Endothelial cell of umbilical vein (primary cell): Measurements from ENCODE around the gene DDOST. TPM values are rescaled to one million over a fixed set of nuclear protein-coding genes. Genes with fewer than 3 reads are reported as not detected.

ENCODE experiments used
- BruUV-seq: library from RNA; stranded (reverse); fragments of 400-500 nt; replicated peaks from 2 replicates; lab custom pipeline; 2021; lab: Mats Ljungman, UMichigan
- CTCF ChIA-PET: fragments of 300-600, 350-600 bp; sonication (Branson Sonifier 250); formaldehyde crosslinking; loops from one replicate; lab custom pipeline; 2021; ENCODE audit warnings: antibody characterized with exemption, inconsistent platforms; lab: Charles Lee
- POLR2A ChIA-PET: fragments of 300-600, 350-600 bp; sonication (Branson Sonifier 250); formaldehyde crosslinking; loops from one replicate; lab custom pipeline; 2021; ENCODE audit warnings: antibody characterized with exemption, inconsistent platforms; lab: Charles Lee
- DNase-seq: peaks from one replicate; pipeline ENCODE4 v3.0.0-alpha.2; 2011; ENCODE audit warnings: low read depth, low spot score
- FAIRE-seq: peaks from 2 replicates; lab custom pipeline; 2011; peaks lifted over from hg19 to GRCh38; lab: Jason Lieb, UNC
- H2AFZ ChIP-seq: 2 replicates; pipeline ENCODE4 v1.6.0; 2012; ENCODE audit warnings: low read depth, low read length, control low read depth, inconsistent platforms
- H3K27ac ChIP-seq: 2 replicates; pipeline ENCODE4 v1.5.1; 2011; ENCODE audit warnings: low read depth, mild to moderate bottlenecking, control low read depth, low read length, moderate library complexity; ENCODE audit not compliant: insufficient read depth
- H3K27me3 ChIP-seq, 2 experiments: 2 replicates each; pipeline versions ENCODE4 v1.6.0 to v1.6.1; 2011; ENCODE audit warnings: low read length in 2 of 2, mixed read lengths in 1 of 2; ENCODE audit not compliant: control insufficient read depth in 2 of 2, insufficient read depth in 2 of 2
- H3K36me3 ChIP-seq, 2 experiments: 2 replicates in 1 of 2; 3 replicates in 1 of 2; pipeline ENCODE4 v1.5.1; 2011; ENCODE audit warnings: low read length in 2 of 2, mild to moderate bottlenecking in 1 of 2, moderate library complexity in 1 of 2; ENCODE audit not compliant: control insufficient read depth in 2 of 2, insufficient read depth in 2 of 2; ENCODE audit errors: extremely low read depth in 1 of 2
- H3K4me1 ChIP-seq: 3 replicates; pipeline ENCODE4 v1.5.1; 2011; ENCODE audit warnings: mild to moderate bottlenecking, low read length; ENCODE audit not compliant: control insufficient read depth, insufficient read depth; ENCODE audit errors: extremely low read depth
- H3K4me2 ChIP-seq: 2 replicates; pipeline ENCODE4 v1.6.1; 2011; ENCODE audit warnings: low read length, control low read depth, mixed read lengths; ENCODE audit not compliant: insufficient read depth
- H3K4me3 ChIP-seq, 3 experiments: fragments of 200-600 bp in 1 of 3; sonication (generic), shearing (Covaris generic) in 1 of 3; replicated peaks in 1 of 3; 2 replicates each; pipeline ENCODE4 v1.5.1; 2011 to 2016; ENCODE audit warnings: control low read depth in 3 of 3, low read length in 3 of 3, mild to moderate bottlenecking in 2 of 3, inconsistent platforms in 1 of 3, low read depth in 1 of 3, moderate library complexity in 1 of 3; ENCODE audit not compliant: insufficient read depth in 1 of 3
- H3K79me2 ChIP-seq: 2 replicates; pipeline ENCODE4 v1.6.0; 2012; ENCODE audit warnings: low read length, inconsistent platforms; ENCODE audit not compliant: control insufficient read depth, insufficient read depth
- H3K9ac ChIP-seq: replicated peaks from 2 replicates; pipeline ENCODE3; 2011; ENCODE audit warnings: low read length, control low read depth; ENCODE audit not compliant: insufficient read depth; ENCODE audit errors: extremely low read depth
- H3K9me1 ChIP-seq: replicated peaks from 3 replicates; pipeline ENCODE4 v1.6.0; 2011; ENCODE audit warnings: mild to moderate bottlenecking, low read length; ENCODE audit not compliant: control insufficient read depth, insufficient read depth; ENCODE audit errors: extremely low read depth
- H3K9me3 ChIP-seq: replicated peaks from 2 replicates; pipeline ENCODE4 v1.5.1; 2012; ENCODE audit warnings: low read length, inconsistent platforms; ENCODE audit not compliant: control insufficient read depth, insufficient read depth
- H4K20me1 ChIP-seq: replicated peaks from 2 replicates; pipeline ENCODE3; 2011; ENCODE audit warnings: mild to moderate bottlenecking, low read length; ENCODE audit not compliant: control insufficient read depth, insufficient read depth; ENCODE audit errors: extremely low read depth
- CTCF ChIP-seq, 2 donors: IDR thresholded peaks; 1 replicate in 1 of 2; 2 replicates in 1 of 2; pipeline ENCODE4 v1.5.1; 2011; ENCODE audit warnings: low read length in 2 of 2, mild to moderate bottlenecking in 2 of 2, moderate library complexity in 2 of 2, control low read depth in 1 of 2, inconsistent platforms in 1 of 2, low read depth in 1 of 2; ENCODE audit not compliant: insufficient read depth in 1 of 2; ENCODE audit errors: extremely low read depth in 1 of 2
- EZH2 ChIP-seq: IDR thresholded peaks from 2 replicates; pipeline ENCODE4 v1.6.1; 2012; ENCODE audit warnings: borderline replicate concordance, low read depth, mild to moderate bottlenecking, moderate library complexity, low read length, inconsistent platforms; ENCODE audit not compliant: severe bottlenecking
- MAX ChIP-seq: IDR thresholded peaks from 2 replicates; pipeline ENCODE4 v1.6.1; 2011; ENCODE audit not compliant: insufficient read depth, insufficient read length
- MYC ChIP-seq: IDR thresholded peaks from one replicate; pipeline ENCODE4 v1.6.1; 2011; ENCODE audit warnings: mild to moderate bottlenecking, low read depth, low read length
- POLR2A ChIP-seq: IDR thresholded peaks from 2 replicates; pipeline ENCODE4 v1.6.1; 2012; ENCODE audit warnings: low read depth, mild to moderate bottlenecking, control low read depth, low read length
- POLR2AphosphoS5 ChIP-seq: IDR thresholded peaks from 2 replicates; pipeline ENCODE4 v1.6.1; 2012; ENCODE audit warnings: low read depth, mild to moderate bottlenecking, control low read depth, low read length, moderate library complexity; ENCODE audit not compliant: insufficient read depth
- dilution Hi-C: fragments of 300-500 bp; cut with MboI; formaldehyde crosslinking; loops from one replicate; pipeline ENCODE4 v1.15.0; 2019; ENCODE audit warnings: low sequenced_read_pairs; ENCODE audit not compliant: extremely low pct_ligation_motif_present
- intact Hi-C: fragments of 100-400 bp; cut with micrococcal nuclease; formaldehyde crosslinking; loops from one replicate; pipeline ENCODE4 v1.10.0; 2022
- polyA plus RNA-seq, 4 experiments: library from polyadenylated mRNA; depleted of rRNA in 3 of 4; stranded (reverse) in 3 of 4; unstranded in 1 of 4; fragments of >200 nt; gene quantifications; 2 replicates each; pipeline versions ENCODE4 v1.2.1 to v1.2.3, GENCODE V29; 2011 to 2012; ENCODE audit warnings: missing spikeins in 1 of 4
- total RNA-seq: library from RNA; stranded (reverse); gene quantifications from 2 replicates; pipeline ENCODE4 v1.2.3, GENCODE V29; 2021

Gene DDOST
- total and polyA plus RNA-seq, 2 donors (not counting 3 experiments of a cell fraction or from before 2014, with no cell fraction given): 319 to 533 TPM

- no peaks in the 10 kb centered on the region for H3K27me3 ChIP-seq
- H3K4me3 ChIP-seq: peak within 1 kb of the TSS; percentile 89 to 95 (median 95)
- peaks cover 10% of the 10 kb centered on the region for H3K4me1 ChIP-seq
- H3K36me3 ChIP-seq: peaks cover 0 to 6% of the 10 kb centered on the region in 2 experiments
- dilution Hi-C loops: no loop called here
- POLR2A ChIA-PET: interaction anchor here (0.5 to 0.8 kb wide), 3 partner anchors 36 to 421 kb away, joined by 4 to 10 read pairs (median 6); no protein-coding TSS in a partner anchor
- peak within 1 kb of the TSS; percentile 99 for H2AFZ ChIP-seq
- H3K27ac ChIP-seq: peak within 1 kb of the TSS; percentile 40
- no TSS peak for BruUV-seq
- H3K9me1 ChIP-seq: no peaks in the 10 kb centered on the region
- intact Hi-C loops: loop anchor here (1.0 to 5.0 kb wide), 3 partner anchors 58 to 126 kb away; partner anchors contain the start of gene MUL1
- TF ChIP-seq EZH2 (no peak), MYC (peak; percentile 34), POLR2AphosphoS5 (peak; percentile 69), MAX (peak; percentile 67), CTCF (IDR thresholded peaks at IDR 0.05; ENCODE audit: extremely low read depth in 1 of 2, insufficient read depth in 1 of 2, low read depth in 1 of 2, low read length in 2 of 2) (peak; percentile 97 to 100), POLR2A (peak; percentile 60)
- no peaks in the 10 kb centered on the region for H3K9me3 ChIP-seq
- peak within 1 kb of the TSS; percentile 73 for H3K9ac ChIP-seq
- peak within 1 kb of the TSS; percentile 100 for H3K4me2 ChIP-seq
- CTCF ChIA-PET: interaction anchor here (0.6 to 7.7 kb wide), 29 partner anchors 9 to 712 kb away, joined by 3 to 173 read pairs (median 4); partner anchors contain the start of genes CDA, FAM43B and SH2D5
- DNase-seq (peak; percentile 87), FAIRE-seq (peak; percentile 86)
- no peaks in the 10 kb centered on the region for H4K20me1 ChIP-seq
- no peaks in the 10 kb centered on the region for H3K79me2 ChIP-seq
Observed at GRCh38 chr1:20633190-20634064, 27.7 kb downstream of the DDOST start, which contains the start of gene PINK1. PINK1 (plus strand) TSS chr1:20633458; CDS start chr1:20633549, 91 bp downstream.
